ENCODE results near the gene IL6R. TPM values are rescaled to one million over a fixed set of nuclear protein-coding genes. Genes with fewer than 3 reads are reported as not detected.
"Not testable (repeated sequence)": the region's sequence is repeated elsewhere in the genome, so short reads cannot be mapped to it uniquely, and the experiment has no call there.

Gene IL6R
- total RNA-seq: 7.6 and 9.7 TPM in 2 replicates

DNA sequence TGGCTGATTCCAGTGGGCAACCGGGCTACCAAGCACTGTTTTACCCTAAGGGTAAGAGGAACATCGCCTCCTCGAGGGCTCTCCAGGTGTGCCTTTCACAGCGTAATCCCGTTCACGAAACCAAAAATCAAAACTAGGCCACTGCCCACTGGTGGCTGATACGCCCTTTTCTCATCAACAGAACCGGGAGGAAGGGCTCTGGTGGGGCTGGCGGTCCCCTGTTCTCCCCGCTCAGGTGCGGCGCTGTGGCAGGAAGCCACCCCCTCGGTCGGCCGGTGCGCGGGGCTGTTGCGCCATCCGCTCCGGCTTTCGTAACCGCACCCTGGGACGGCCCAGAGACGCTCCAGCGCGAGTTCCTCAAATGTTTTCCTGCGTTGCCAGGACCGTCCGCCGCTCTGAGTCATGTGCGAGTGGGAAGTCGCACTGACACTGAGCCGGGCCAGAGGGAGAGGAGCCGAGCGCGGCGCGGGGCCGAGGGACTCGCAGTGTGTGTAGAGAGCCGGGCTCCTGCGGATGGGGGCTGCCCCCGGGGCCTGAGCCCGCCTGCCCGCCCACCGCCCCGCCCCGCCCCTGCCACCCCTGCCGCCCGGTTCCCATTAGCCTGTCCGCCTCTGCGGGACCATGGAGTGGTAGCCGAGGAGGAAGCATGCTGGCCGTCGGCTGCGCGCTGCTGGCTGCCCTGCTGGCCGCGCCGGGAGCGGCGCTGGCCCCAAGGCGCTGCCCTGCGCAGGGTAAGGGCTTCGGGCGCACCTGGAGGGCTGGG lies at the start of gene IL6R:
Gene IL6R (plus strand): TSS at position 360 of the 763 bp plus-strand sequence. CDS start 287 bp downstream, at position 647.
- peak; percentile 92 for DNase-seq (ENCODE audit: low read depth in 2 of 2)

DNA sequence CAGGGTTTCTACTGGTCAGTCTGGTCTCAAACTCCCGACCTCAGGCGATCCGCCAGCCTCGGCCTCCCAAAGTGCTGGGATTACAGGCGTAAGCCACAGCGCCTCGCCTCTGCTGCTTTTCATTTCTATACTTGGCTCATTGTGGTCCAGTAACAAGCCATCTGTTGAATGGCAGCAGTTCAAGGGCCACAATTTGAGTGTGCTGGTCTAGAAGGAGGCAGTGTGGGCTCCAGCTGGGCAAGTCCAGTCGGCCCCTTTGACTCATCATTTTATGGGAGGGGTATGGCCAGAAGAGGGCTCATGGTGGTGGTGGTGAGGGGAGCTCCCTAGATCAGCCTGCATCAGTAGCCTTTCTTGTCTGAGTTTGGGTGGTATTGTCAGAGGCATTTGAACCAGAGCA lies 46.6 kb upstream of the IL6R start:
- DNase-seq (ENCODE audit: low read depth in 2 of 2): no peak

DNA sequence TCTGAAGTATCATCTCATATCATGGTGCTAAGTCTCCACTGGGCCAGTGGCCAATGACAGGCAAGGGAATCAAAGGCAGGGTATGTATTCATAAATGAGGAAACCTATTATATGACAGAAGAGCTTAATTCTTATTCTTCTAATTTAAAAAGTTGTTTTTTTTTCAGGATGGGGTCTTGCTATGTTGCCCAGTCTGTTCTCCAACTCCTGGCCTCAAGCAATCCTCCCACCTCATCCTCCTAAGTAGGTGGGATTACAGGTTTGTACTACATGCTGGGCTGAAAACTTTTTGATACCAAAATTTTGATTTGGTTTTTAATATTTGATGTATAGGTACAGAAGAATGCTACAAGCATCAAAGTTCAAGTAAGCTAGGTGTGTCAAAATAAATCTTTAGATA lies 44.9 kb upstream of the IL6R start:
- no peak for DNase-seq (ENCODE audit: low read depth in 2 of 2)

GRCh38 chr1:154360881-154361280 lies 44.3 kb upstream of the IL6R start:
- not testable (repeated sequence) for DNase-seq (ENCODE audit: low read depth in 2 of 2)

GRCh38 chr1:154361357-154361756 lies 43.8 kb upstream of the IL6R start:
- DNase-seq (ENCODE audit: low read depth in 2 of 2): no peak

DNA sequence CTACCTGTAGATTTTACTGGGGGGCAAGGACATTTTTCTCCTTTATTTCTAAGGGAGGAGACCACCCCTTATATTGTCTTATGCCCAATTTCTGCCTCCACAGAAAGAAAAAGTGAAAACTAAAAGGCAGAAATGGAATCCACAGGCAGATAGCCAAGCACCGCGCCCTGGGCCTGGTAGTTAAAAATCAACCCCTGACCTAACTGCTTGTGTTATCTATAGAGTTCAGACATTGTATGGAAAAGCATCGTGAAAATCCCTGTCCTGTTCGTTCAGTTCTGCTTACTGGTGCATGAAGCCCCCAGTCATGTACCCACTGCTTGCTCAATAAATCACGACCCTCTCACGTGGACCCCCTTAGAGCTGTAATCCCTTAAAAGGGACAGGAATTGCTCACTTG lies 33.7 kb upstream of the IL6R start:
- DNase-seq (ENCODE audit: low read depth in 2 of 2): no peak

- DNase-seq (ENCODE audit: low read depth in 2 of 2): not testable (repeated sequence)
Observed at GRCh38 chr1:154373777-154374357, 31.3 kb upstream of the IL6R start.

DNA sequence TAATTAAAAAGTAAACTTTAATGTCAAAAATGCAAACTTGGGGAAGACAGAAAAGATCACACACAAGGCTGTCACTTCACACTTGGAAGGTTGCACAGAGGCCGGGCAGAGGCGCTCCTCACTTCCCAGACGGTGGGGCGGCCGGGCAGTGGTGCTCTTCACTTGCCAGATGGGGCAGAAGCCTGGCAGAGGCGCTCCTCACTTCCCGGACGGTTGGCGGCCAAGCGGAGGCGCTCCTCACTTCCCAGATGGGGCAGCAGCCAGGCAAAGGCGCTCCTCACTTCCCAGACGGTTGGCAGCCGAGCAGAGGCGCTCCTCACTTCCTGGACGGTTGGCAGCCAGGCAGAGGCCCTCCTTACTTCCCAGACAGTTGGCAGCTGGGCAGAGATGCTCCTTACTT lies 25.8 kb upstream of the IL6R start:
- DNase-seq (ENCODE audit: low read depth in 2 of 2): no peak

DNA sequence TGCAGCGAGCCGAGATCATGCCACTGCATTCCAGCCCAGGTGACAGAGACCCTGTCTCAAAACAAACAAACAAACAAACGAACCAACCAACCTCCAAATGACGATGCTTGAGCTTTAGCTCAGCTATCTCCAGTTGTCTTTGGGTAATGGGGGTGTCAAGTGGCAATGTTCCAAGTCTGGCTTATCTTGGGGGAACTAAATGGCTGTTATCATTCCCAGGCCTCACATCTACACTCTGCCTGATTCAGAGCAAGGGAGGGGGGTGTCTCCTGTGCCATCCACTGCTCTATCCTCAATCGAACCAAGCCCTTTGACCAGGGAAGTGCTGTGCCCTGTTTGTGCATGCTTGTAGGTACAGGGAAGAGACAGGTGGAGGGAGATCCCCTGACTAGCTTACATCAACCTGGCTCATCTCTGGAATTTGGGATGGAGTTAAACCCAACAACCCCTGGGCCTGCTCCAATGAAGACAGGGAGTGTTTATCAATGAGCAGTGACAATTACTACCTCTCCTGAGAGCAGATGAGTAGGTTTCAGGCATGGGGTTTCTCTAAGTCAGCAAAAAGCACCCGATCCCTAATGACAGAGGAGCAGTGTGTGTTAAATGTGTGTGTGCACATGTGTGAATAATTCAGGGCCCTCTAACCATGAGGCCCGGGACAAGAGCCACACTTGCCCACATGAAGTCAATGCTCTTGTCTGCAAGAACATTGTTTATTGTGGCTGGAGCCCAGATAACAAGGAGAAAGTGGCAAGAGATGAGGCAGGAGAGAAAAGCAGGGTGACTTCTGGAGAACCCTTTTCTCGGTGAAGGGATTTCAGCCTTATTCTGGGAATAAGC lies 20.3 kb upstream of the IL6R start:
- DNase-seq (ENCODE audit: low read depth in 2 of 2): no peak

GRCh38 chr1:154386643-154387352 lies 18.3 kb upstream of the IL6R start:
- DNase-seq (ENCODE audit: low read depth in 2 of 2): no peak

DNA sequence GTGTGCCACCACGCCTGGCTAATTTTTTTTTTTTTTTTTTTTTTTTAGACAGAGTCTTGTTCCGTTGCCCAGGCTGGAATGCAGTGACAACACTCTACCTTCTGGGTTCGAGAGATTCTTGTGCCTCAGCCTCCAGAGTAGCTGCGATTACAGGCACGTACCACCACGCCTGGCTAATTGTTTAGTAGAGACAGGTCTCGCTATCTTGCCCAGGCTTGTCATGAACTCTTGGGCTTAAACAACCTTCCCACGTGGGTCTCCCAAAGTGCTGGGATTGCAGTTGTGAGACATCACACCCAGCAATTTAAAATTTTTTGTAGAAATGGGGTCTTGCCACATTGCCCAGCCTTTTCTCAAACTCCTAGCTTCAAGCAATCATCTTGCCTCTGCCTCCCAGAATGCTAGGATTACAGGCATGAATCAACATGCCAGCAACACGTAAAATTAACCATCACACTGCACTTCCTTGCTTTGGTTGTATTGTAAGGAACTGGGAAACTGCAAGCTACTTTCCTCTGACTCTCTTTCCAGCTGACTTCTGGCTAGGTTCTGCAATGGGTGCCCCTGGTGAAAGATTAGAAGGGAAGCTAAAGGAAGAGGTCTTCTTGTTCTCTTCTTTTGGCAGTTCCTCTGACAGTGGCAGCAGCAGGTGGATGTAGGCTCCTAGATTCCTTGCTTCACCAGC lies 13.9 kb upstream of the IL6R start:
- no peak for DNase-seq (ENCODE audit: low read depth in 2 of 2)

DNA sequence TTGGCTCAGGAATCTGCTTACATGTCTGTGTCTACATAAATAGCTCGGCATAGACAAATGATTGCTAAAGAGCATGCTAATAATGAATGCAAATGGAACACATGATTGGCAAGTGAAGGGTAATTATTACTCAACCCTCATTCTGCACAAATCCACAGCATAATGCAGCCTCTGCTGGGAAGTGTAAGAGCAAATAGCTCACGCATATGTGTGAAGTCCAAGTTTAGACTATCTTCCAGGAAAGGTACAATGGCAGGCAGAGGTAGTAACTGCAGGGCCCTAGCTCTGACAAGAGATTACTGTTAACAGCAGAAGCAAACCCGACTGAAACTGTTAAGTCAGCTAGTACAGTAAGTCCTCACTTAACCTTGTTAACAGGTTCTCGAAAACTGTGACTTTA lies 7.0 kb upstream of the IL6R start:
- no peak for DNase-seq (ENCODE audit: low read depth in 2 of 2)

GRCh38 chr1:154398678-154399077 lies 6.5 kb upstream of the IL6R start:
- DNase-seq (ENCODE audit: low read depth in 2 of 2): no peak

DNA sequence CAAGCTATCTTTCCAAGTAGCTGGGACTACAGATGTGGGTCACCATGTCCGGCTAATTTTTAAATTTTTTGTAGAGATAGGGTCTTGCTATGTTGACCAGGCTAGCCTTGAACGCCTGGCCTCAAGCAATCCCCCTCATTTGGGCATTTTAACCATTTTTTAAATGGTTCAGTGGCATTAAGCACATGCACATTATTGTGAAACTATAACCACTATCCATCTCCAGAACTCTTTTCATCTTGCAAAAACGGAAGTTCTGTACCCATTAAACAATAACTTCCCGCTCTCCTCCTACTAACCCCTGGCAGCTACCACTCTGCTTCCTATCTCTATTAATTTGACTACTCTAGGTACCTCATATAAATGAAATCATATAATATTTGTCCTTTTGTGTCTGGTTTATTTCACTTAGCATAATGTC lies 4.8 kb upstream of the IL6R start:
- DNase-seq (ENCODE audit: low read depth in 2 of 2): peak in 1 of 2 donors; percentile 54

DNA sequence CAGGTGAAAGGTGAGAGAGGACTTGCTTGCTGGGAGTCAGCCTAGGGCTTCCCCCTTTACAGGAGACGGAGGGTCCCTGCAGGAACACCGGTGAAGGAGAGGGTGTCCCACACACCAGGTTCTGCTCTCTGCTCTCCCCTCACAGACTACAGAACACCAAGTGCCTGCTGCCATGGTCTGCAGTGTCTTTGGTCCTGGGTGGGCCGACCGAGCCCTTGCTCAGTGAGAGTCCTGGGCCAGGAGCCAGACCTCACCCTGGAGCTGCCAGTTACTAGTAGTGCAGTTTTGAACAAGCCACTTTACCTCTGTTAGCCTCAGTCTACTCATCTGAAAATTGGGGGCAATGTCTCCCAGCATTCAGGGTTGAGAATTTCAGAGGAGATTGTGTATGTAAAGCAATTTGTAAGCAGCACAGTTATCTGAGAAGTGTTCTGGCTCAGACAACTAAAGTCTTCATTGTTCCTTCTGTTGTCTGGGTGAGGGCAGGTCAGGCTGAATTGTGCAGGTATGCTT lies 2.7 kb upstream of the IL6R start:
- DNase-seq (ENCODE audit: low read depth in 2 of 2): no peak

- no peak for DNase-seq (ENCODE audit: low read depth in 2 of 2)
Observed at GRCh38 chr1:154403261-154403943, 1.7 kb upstream of the IL6R start.

DNA sequence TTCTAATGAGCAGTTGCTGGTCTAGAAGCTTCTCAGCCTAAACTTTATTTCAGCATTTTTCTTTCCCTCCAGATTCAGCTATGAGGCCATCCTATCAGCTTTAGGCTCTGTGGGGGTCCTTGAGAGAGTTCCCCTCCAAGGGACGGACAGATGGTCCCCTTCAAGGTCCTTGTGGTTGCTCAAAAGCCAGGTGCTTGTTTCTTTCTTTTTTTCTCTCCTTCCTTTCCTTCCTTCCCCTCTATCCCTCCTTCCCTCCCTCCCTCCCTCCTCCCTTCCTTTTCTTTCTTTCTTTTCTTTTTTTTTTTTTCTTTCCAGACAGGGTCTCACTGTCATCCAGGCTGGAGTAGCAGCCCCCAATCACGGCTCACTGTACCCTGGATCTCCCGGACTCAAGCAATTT lies 1.2 kb upstream of the IL6R start:
- DNase-seq (ENCODE audit: low read depth in 2 of 2): no peak

- DNase-seq (ENCODE audit: low read depth in 2 of 2): no peak
Observed at GRCh38 chr1:154404511-154404931, 622 bp upstream of the IL6R start.

GRCh38 chr1:154405747-154406571 lies 816 bp downstream of the IL6R start:
- DNase-seq (ENCODE audit: low read depth in 2 of 2): peak; percentile 60 to 66

DNA sequence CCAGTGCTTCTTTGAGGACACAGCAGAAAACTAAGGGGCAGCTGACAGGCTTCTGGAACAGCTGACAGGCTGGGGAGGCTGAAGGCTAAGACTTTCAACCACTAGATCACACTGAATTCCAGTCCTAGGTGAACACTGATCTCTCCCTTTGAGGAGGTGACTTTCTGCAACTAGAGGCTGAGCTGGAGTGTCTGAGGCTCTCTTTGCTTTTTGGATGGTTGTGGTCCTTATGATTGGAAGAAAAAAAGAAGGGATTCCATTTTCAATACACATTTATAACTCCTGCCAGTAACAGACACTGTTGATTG lies 1.4 kb downstream of the IL6R start:
- no peak for DNase-seq (ENCODE audit: low read depth in 2 of 2)

Data from lung microvascular endothelial cell (primary cell).